Central memory CD4-positive, alpha-beta T cell (primary cell): Measurements from ENCODE around the gene CLPTM1L.
"Not testable (repeated sequence)": the region's sequence is repeated elsewhere in the genome, so short reads cannot be mapped to it uniquely, and the experiment has no call there.

ENCODE experiments used
- DNase-seq: peaks from one replicate; pipeline ENCODE4 v3.0.0; 2022

The CLPTM1L gene

DNA sequence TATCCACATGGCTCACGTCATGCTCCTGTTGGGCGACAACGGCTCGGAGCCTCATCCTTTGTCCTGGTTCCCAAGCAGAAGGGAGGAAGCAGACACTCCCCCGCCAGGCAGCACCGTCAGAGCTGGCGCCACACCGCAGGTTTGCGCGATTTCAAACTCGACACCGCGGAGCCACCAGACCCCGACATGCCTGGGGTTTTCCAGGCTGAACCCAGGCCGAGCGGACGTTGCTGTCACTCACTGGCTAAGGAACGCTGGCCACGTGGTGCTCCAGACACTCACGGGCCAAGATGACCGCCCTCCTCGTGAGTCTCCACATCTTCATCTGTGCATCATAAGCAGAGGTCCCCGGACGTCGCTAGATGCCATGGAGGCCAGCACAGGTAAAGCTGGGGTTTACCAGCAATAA, 59.0 kb downstream of the CLPTM1L start:
- DNase-seq: no peak

DNA sequence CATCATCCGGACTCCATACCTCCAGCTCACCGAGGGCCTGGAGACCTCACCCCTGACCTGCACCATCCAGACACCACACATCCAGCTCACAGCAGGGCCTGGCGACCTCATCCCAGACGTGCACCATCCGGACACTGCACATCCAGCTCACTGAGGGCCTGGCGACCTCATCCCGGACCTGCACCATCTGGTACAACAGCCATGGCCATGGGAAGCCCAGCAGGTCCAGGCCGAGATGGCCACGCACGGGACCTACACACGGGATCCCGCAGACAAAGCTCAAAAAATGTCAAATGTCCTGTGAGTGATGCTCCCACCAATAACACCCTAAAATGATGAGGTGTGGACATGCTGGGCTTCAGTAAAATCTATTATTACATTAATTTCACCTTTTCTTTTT, 59.8 kb downstream of the CLPTM1L start:
- DNase-seq: no peak

DNA sequence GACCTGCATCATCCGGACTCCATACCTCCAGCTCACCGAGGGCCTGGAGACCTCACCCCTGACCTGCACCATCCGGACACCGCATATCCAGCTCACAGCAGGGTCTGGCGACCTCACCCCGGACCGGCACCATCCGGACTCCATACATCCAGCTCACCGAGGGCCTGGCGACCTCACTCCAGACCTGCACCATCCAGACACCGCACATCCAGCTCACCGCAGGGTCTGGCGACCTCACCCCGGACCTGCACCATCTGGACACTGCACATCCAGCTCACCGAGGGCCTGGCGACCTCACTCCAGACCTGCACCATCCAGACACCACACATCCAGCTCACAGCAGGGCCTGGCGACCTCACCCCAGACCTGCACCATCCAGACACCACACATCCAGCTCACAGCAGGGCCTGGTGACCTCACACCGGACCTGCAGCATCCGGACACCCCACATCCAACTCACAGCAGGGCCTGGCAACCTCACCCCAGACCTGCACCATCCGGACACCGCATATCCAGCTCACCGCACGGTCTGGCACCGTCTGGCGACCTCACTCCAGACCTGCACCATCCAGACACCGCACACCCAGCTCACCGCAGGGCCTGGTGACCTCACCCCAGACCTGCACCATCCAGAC, 60.4 kb downstream of the CLPTM1L start:
- DNase-seq: not testable (repeated sequence)

DNA sequence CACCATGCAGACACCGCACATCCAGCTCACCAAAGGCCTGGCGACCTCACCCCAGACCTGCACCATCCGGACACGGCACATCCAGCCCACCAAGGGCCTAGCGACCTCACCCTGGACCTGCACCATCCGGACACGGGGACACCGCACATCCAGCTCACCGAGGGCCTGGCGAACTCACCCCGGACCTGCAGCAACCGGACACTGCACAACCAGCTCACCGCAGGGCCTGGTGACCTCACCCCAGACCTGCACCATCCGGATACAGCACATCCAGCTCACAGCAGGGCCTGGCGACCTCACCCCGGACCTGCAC, 61.2 kb downstream of the CLPTM1L start:
- DNase-seq: not testable (repeated sequence)

DNA sequence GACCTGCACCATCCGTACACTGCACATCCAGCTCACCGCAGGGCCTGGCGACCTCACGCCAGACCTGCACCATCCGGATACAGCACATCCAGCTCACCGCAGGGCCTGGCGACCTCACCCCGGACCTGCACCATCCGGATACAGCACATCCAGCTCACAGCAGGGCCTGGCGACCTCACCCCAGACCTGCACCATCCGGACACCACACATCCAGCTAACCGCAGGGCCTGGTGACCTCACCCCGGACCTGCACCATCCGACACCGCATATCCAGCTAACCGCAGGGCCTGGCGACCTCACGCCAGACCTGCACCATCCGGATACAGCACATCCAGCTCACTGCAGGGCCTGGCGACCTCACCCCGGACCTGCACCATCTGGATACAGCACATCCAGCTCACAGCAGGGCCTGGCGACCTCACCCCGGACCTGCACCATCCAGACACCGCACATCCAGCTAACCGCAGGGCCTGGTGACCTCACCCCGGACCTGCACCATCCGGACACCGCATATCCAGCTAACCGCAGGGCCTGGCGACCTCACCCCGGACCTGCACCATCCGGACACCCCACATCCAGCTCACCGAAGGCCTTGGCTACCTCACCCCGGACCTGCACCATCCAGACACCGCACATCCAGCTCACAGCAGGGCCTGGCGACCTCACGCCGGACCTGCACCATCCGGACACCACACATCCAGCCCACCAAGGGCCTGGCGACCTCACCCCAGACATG, 61.7 kb downstream of the CLPTM1L start:
- not testable (repeated sequence) for DNase-seq

DNA sequence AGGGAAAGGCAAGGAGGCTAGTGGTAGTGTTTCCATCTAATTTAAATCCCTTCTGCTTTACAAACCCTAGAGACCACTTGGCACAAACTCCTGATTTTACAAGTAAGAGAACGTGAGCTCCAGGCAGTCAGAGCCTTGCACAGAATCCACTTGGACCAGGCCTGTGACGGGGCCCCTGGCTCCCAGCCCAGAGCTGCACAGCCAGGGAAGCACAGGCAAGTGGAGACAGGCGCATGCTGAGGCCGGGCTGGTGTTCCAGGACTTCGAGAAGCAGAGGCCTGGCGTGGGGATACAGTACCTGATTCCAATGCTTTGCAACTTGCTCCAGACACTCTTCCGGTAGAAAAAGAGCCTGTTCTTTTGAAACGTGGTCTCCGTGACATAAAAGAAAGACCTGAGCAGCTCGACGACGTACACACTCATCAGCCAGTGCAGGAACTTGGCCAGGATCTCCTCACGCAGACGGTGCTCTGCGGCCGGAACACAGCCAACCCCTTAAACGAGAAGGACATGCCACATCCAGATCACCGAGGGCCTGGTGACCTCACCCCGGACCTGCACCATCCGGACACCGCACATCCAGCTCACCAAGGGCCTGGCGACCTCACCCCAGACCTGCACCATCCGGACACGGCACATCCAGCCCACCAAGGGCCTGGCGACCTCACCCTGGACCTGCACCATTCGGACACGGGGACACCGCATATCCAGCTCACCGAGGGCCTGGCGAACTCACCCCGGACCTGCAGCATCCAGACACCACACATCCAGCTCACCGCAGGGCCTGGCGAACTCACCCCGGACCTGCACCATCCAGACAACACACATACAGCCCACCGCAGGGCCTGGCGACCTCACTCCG, 62.5 kb downstream of the CLPTM1L start:
- no peak for DNase-seq

DNA sequence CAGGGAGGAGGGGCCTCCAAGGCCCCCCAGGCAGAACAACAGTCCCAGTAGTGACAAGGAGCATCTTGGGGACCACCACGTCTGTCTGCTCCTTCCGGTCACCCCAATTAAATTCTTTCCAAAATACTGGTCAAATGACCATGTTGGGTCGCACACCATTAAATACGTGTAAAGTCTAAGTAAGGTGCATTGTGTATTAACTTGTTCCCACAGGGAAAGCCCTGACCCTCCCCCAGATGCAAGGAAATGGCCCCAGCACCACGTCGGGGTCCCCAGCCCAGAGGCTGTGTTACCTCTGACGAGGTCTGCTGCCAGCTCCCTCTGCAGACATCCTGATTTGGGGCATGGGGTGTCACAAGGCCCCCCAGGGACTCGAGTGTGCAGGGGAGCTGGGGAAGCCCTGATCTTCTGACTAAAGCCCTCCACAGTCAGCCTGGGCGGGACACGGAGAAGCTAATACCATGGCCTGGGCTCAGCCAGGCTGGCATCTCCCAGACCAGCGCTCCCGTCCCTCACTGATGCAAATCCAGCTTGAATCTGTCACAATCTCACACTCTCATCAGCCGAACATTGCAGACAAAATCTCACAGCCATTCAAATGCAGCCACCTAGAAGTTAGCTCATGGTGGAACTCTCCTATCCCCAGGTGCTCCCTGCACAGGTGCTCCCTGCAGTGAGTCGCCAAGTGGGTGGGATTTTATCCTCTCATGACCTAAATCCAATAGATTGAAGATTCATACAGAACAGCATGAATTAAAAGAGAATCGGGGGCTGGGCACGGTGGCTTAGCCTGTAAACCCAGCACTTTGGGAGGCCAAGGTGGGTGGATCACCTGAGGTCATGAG, 63.6 kb downstream of the CLPTM1L start:
- DNase-seq: no peak

DNA sequence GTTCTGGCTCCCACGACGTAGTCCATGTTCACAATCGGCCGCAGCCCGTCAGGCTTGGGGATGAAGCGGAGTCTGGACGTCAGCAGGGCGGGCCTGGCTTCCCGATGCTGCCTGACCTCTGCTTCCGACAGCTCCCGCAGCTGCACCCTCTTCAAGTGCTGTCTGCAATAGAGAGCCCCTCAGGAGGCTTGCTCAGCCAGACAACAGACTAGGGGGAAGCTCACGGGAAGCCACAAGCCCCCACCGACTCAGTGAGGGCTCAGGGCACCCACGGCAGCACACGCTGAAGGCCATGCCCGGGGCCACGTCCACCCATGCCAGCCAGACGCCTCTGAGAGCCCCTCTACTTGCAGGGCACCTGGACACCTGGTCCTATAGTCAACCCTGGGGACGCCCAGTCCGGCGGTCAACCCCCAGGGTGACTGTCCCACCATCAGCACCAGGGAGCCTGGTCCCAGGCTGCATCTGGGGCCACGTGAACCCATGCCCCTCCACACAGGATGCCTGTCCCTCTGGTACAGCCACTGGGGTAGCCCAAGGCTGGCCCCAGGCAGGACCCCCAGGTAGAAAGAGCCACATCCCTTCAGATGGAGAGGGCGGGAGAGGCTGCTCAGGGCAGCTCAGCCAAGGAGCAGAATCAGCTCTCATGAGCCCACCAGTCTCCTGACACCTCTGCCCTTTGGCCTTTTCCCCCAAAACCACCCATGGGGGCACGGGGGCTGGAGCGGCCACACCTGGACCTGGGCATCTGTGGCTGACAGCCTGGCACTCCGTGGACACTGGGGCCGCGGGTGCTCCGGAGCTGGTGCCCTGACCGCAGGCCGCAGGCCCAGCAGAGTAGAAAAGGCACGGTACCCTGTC, 64.5 kb downstream of the CLPTM1L start:
- DNase-seq: no peak

DNA sequence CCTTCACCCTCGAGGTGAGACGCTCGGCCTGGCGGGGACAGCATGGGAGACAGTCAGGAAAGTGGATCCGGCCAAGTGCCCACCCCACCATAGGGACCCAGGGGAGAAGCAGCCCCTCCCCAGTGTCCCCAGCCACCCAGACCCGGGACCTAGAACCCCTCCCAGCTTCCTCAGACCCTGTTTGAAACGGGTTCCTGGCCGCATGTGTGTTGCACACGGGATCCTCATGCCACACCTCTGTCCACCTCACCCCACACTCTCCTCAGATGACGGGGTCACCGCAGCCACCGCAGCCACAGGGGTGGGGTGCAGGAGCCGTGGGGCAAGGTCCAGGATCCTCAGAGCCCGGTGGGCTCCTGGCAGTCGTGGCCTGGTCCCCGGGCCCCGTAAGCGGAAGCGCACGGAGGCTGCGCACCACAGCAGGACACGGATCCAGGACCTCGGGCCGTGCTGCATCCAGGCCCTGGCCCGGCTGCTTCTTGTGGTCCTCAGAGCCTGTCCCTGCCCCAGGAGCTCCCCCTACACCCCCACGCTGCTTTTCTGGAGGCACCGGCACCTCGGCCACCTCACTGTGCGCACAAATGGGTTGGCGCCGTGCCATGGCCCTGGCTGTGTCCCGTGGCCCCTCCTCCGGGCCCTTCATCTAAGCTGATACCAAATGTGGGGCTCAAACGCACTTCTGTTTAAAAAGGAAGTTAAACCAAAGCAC, 65.3 kb downstream of the CLPTM1L start:
- DNase-seq: no peak

DNA sequence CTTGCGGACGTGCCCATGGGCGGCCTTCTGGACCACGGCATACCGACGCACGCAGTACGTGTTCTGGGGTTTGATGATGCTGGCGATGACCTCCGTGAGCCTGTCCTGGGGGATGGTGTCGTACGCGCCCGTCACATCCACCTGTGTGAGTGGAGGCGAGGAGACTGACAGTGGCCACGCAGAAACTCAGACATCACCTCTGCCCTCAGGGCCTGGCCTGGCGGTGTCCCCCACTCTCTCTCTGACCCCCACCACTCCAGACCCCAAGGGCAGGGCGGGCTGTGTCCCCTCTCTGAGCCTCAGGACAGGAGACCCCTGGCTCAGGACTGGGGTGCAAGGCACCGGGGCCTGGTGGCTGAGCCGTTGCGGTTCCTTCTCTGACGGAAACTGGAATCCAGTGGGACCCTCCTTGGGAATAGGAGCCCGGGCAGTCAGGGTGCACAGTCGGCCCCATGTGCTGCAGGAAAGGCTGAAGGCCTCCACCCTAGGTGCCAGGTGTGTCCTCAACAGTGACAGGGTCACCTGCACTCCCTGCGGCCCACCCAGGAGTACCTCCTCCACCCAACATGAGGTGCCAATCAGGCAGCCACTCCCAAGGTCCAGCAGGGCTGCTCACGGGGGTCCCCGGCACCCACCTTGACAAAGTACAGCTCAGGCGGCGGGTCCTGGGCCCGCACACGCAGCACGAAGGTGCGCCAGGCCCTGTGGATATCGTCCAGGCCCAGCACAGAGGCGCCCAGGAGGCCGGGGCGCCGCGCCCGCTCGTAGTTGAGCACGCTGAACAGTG, 66.0 kb downstream of the CLPTM1L start:
- DNase-seq: no peak

DNA sequence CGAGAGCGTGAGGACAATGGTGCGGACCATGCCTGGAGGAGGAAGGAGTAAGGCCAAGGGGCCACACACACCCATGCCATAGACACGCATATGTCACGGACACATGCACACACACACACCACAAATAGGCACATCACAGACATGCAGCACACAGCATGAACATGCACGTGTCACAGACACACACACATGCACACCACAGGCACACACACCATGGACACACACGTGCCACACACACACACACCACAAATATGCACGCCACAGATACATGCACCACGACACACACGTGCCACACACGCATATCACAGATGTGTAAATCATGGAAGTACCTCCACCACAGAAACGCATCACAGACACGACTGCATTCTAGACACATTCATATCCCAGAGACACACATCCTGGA, 66.7 kb downstream of the CLPTM1L start:
- DNase-seq: no peak

DNA sequence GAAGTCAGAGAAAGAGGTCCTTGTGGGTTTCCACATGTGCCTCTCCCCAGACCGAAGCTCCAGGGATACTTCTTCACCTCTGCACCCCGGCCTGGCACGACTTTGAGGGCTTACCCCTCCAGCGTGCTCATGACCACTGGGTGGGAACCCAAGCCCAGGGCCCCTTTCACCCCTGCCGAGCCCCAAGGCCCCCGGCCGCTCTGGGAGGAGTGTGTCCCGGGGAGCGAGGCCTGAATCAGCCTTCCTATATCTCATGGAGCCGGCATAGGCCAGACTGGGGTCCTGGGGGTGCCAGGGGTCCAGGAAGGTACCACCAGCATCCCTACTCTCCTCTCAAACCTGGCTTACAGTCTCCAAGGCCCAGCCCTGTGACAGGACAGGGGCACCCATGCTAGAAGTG, 67.1 kb downstream of the CLPTM1L start:
- no peak for DNase-seq

DNA sequence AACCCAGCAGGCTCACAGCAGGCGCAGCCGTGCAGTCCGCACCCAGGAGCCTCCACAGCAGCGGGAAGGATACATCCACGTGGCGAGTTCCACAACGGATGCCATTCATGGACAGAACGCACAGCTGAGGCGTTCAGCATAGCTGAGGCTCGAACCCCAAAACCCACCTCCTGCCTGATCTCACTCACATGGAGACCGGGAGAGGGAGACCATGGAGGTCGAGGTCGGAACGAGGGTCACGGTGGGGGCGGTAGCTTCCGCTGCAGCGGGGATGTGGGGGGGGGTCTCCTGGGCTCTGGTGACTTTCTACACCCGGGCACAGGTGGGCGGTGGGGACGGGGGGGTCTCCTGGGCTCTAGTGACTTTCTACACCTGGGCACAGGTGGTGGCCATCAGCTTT, 67.6 kb downstream of the CLPTM1L start:
- no peak for DNase-seq

DNA sequence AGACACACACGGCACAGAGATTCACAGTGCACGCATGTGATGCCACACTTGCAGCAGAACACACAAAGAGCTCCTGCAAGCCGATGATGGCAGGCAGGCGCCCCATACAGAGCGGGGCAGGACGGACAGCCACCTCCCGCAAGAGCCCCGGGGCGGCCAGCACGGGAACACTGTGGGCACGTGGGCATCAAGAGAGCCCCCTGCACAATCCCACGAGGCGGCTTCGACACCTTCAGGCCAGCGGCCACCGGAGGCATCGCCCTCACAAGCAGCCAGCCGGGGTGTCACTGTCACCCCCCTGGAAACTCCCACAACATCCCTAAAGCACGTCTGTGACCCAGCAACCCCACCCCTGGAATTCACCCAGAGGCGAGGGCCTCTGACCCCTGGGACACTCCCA, 68.0 kb downstream of the CLPTM1L start:
- DNase-seq: no peak

DNA sequence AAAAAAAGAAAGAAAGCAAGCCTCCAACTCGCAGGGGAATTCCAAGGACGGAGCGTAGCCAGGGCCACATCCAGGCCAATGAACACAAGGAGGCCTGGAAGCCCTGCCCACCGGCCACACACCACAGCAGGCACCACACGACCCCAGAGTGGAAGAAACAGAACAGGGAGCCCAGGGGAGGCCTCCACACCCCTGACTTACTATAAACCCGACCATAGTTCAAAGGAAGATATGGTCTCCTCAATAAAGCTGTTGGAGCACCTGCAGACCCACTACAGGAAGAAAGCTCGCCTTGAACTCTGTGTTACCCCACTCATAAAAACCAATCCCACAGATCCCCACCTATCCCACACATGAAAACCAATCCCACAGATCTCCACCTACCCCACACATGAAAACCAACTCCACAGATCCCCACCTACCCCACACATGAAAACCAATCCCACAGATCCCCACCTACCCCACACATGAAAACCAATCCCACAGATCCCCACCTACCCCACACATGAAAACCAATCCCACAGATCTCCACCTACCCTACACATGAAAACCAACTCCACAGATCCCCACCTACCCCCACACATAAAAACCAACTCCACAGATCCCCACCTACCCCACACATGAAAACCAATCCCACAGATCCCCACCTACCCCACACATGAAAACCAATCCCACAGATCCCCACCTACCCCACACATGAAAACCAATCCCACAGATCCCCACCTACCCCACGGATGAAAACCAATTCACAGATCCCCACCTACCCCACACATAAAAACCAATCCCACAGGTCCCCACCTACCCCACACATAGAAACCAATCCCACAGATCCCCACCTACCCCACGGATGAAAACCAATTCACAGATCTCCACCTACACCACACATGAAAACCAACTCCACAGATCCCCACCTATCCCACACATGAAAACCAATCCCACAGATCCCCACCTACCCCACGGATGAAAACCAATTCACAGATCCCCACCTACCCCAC, 69.2 kb downstream of the CLPTM1L start:
- DNase-seq: not testable (repeated sequence)

DNA sequence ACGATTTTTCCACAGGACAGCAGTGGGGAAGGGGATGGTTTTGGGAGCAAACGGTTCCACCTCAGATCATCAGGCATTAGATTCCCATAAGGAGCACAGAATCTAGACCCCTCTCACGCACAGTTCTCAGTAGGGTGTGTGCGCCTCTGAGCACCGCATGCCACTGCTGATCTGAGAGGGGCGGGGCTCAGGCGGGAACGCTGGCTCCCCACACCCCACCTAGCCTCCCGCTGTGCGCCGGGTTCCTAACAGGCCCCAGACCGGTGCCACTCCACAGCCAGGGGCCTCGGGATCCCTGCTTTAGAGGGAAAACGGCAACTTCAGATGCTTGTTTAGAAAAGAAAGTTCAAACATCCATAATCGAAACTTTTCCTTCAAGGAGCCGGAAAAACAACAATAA, 70.4 kb downstream of the CLPTM1L start:
- DNase-seq: no peak

DNA sequence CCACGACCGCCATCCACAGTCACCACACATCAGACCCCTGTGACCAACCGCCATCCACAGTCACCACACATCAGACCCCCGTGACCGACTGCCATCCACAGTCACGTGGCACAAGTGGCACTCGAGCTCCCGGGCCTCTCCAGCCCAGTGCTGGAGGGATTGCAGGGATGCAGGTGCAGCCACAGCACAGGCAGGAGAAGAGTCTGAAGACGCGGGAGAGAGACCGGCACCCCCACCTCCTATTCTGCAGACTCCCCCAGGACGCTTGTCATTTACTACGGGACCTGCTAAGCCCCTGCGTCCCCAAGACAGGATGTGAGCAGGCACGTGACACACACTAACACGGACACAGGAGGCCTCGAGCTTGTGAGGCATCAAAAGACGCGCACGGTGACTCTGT, 71.2 kb downstream of the CLPTM1L start:
- no peak for DNase-seq

DNA sequence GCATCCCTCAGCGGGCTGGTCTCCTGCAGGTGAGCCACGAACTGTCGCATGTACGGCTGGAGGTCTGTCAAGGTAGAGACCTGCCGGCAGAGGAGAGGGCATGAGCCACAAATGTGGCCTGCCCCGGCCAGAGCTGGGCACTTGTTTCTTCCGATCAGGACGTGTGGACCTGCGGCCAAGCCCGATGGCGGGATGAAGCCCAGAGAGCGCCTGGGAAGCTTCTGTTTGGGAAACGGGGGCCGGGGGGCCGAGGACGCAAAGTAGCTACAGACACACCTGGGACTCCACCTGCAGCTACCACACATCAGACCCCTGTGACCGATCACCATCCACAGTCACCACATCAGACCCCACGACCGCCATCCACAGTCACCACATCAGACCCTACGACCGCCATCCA, 72.7 kb downstream of the CLPTM1L start:
- DNase-seq: no peak
